ENCODE data around the gene CD24.

DNA sequence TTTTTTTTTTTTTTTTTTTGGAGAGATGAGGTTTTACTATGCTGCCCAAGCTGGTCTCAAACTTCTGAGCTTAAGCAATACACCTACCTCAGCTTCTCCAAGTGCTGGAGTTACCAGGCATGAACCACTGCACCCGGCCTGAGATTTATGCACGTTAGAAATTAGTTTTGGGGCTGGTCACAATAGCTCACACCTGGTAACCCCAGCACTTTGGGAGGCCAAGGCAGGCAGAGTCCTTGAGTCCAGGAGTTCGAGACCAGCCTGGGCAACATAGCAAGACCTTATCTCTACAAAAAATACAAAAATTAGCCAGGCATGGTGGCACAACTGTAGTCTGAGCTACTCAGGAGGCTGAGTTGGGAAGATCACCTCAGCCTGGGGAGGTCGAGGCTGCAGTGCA lies 51.9 kb downstream of the CD24 start:
- no peak for TF ChIP-seq CHD4 (IDR thresholded peaks at IDR 0.05; ENCODE audit: borderline replicate concordance)
- TF ChIP-seq, protein P1, sequence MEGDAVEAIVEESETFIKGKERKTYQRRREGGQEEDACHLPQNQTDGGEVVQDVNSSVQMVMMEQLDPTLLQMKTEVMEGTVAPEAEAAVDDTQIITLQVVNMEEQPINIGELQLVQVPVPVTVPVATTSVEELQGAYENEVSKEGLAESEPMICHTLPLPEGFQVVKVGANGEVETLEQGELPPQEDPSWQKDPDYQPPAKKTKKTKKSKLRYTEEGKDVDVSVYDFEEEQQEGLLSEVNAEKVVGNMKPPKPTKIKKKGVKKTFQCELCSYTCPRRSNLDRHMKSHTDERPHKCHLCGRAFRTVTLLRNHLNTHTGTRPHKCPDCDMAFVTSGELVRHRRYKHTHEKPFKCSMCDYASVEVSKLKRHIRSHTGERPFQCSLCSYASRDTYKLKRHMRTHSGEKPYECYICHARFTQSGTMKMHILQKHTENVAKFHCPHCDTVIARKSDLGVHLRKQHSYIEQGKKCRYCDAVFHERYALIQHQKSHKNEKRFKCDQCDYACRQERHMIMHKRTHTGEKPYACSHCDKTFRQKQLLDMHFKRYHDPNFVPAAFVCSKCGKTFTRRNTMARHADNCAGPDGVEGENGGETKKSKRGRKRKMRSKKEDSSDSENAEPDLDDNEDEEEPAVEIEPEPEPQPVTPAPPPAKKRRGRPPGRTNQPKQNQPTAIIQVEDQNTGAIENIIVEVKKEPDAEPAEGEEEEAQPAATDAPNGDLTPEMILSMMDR (IDR thresholded peaks at IDR 0.05), result no peak
- TF ChIP-seq SMC3 (IDR thresholded peaks at IDR 0.05), result no peak
- TF ChIP-seq EP300 (IDR thresholded peaks at IDR 0.05), result no peak
- TF ChIP-seq, protein P2, sequence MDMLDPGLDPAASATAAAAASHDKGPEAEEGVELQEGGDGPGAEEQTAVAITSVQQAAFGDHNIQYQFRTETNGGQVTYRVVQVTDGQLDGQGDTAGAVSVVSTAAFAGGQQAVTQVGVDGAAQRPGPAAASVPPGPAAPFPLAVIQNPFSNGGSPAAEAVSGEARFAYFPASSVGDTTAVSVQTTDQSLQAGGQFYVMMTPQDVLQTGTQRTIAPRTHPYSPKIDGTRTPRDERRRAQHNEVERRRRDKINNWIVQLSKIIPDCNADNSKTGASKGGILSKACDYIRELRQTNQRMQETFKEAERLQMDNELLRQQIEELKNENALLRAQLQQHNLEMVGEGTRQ (IDR thresholded peaks at IDR 0.05), result no peak
- no peak for TF ChIP-seq JUN (IDR thresholded peaks at IDR 0.05)
- no peak for TF ChIP-seq PHF8 (IDR thresholded peaks at IDR 0.05; ENCODE audit: borderline replicate concordance, low read depth)
- TF ChIP-seq, protein P3, sequence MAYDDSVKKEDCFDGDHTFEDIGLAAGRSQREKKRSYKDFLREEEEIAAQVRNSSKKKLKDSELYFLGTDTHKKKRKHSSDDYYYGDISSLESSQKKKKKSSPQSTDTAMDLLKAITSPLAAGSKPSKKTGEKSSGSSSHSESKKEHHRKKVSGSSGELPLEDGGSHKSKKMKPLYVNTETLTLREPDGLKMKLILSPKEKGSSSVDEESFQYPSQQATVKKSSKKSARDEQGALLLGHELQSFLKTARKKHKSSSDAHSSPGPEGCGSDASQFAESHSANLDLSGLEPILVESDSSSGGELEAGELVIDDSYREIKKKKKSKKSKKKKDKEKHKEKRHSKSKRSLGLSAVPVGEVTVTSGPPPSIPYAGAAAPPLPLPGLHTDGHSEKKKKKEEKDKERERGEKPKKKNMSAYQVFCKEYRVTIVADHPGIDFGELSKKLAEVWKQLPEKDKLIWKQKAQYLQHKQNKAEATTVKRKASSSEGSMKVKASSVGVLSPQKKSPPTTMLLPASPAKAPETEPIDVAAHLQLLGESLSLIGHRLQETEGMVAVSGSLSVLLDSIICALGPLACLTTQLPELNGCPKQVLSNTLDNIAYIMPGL (CRISPR knock-in tag; IDR thresholded peaks at IDR 0.05; ENCODE audit: borderline replicate concordance), result no peak
